Ishikawa (cell line): ENCODE data around the gene SMAD3.

Experiments
- CEBPB ChIP-seq: IDR thresholded peaks from 2 replicates; pipeline ENCODE4 v1.6.1; 2012
- CREB1 ChIP-seq: IDR thresholded peaks from 2 replicates; pipeline ENCODE4 v1.6.1; 2012; ENCODE audit warnings: low read depth
- EGR1 ChIP-seq: IDR thresholded peaks from 2 replicates; pipeline ENCODE4 v1.6.1; 2012
- EP300 ChIP-seq: IDR thresholded peaks from 2 replicates; pipeline ENCODE4 v1.6.1; 2012; ENCODE audit warnings: borderline replicate concordance
- FOXM1 ChIP-seq: IDR thresholded peaks from 2 replicates; pipeline ENCODE4 v1.6.1; 2012; ENCODE audit warnings: low read depth, borderline replicate concordance
- NFIC ChIP-seq: IDR thresholded peaks from 2 replicates; pipeline ENCODE4 v1.6.1; 2012
- RAD21 ChIP-seq: IDR thresholded peaks from 2 replicates; pipeline ENCODE4 v1.6.1; 2012; ENCODE audit warnings: low read depth
- TAF1 ChIP-seq: IDR thresholded peaks from 2 replicates; pipeline ENCODE4 v1.6.1; 2012; ENCODE audit warnings: low read depth, mild to moderate bottlenecking
- TCF12 ChIP-seq: IDR thresholded peaks from 2 replicates; pipeline ENCODE4 v1.6.1; 2012; ENCODE audit warnings: low read depth
- TEAD4 ChIP-seq: IDR thresholded peaks from 2 replicates; pipeline ENCODE4 v1.6.1; 2012
- YY1 ChIP-seq: IDR thresholded peaks from 2 replicates; pipeline ENCODE4 v1.6.1; 2012; ENCODE audit warnings: low read depth
- ZBTB7A ChIP-seq: IDR thresholded peaks from 2 replicates; pipeline ENCODE4 v1.6.1; 2012; ENCODE audit warnings: low read depth
- TF ChIP-seq, protein P1 (sequence below): IDR thresholded peaks from 2 replicates; pipeline ENCODE4 v1.6.1; 2012
- TF ChIP-seq, protein P2 (sequence below): IDR thresholded peaks from 2 replicates; pipeline ENCODE4 v1.6.1; 2012
- TF ChIP-seq, protein P3 (sequence below): IDR thresholded peaks from 2 replicates; pipeline ENCODE4 v1.6.1; 2012; ENCODE audit warnings: low read depth, mild to moderate bottlenecking

The SMAD3 gene

DNA sequence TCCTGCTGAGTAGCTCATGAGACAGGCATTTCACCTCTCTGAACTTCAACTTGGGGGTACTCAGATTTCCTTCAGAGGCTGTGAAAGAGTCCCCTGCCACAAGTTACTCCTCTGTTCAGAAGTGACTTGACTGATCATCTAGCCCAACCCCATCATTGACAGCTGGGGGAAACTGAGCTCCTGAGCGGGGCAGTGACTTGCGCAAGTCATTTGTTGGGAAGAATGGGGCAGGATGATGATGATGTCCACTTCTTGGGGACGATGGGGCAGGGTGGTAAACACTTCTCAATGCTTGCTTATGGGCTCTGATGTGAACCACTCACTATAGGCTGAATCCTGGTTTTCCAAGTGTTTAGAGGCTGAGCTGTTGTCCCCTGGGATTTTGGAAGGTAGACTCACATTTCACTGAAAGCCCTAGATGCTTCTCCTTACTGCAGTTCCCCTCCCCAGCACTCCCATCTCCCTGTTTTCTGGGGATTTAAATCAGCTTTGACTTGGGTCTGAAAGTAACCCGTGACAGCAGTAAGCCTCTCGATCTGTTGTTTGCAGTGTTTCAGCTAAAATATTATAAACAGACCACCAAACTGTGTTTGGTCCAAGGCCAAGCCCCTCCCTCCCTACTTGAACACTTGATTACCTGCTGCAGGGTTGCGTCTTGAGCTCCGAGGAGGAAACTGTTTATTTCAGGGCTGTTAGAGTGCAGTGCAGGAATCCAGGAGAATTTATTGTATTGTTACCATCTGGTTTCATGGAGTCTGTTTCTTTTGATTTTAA lies 25.1 kb downstream of the SMAD3 start:
- TF ChIP-seq TAF1: no peak
- TF ChIP-seq, protein P1, sequence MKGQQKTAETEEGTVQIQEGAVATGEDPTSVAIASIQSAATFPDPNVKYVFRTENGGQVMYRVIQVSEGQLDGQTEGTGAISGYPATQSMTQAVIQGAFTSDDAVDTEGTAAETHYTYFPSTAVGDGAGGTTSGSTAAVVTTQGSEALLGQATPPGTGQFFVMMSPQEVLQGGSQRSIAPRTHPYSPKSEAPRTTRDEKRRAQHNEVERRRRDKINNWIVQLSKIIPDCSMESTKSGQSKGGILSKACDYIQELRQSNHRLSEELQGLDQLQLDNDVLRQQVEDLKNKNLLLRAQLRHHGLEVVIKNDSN: no peak
- TF ChIP-seq TEAD4: no peak
- no peak for TF ChIP-seq NFIC
- no peak for TF ChIP-seq EGR1
- TF ChIP-seq FOXM1: no peak
- no peak for TF ChIP-seq ZBTB7A
- TF ChIP-seq YY1: no peak
- no peak for TF ChIP-seq RAD21
- TF ChIP-seq TCF12: no peak
- no peak for TF ChIP-seq CEBPB
- no peak for TF ChIP-seq CREB1
- TF ChIP-seq EP300: no peak

DNA sequence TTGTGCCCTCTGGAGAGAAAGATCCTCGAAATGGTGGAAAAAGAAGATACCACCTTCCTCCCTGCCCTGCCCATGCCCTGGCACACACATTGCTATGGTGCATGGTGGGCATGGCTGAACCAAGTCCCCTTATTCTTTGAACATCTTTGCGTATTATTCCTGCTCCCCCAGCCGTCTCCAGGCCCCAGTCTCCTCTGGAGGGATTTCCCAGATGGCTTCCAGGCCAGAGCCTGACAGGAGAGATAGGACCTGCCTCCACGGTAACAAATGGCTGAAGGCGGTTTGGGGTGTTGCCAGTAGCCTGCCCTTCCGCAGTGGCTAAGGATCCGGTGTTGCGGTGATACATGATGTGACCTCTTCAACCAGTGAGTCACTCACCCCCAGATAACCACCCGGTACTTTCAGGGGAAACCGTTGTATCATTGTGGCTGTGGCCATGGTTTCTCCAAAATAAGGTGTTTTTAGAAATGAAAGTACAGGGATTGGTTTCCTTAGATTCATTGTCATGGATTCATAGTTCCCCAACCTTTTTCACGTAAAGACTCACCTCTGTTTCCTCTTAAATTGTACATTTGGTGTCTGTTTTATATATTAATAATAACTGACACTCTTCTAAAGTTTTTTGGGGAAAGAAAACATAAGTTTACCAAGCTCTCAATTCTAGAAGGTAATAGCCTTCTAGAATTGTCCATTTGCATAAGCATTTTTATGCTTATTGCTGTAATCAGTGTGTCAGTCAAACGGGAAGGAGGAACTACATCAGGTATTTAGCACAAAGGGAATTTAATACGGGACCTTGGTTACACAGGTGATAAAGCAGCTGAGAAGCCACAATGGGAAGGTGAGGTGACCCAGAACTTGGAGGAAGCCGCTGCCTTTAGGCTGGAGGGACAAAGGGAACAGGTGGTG lies 25.9 kb downstream of the SMAD3 start:
- TF ChIP-seq TAF1 (no peak), EP300 (no peak), EGR1 (no peak), CEBPB (no peak), NFIC (no peak), CREB1 (no peak), ZBTB7A (no peak), YY1 (no peak), RAD21 (no peak), TCF12 (no peak)
- TF ChIP-seq, protein P1: no peak
- TF ChIP-seq, protein P2, sequence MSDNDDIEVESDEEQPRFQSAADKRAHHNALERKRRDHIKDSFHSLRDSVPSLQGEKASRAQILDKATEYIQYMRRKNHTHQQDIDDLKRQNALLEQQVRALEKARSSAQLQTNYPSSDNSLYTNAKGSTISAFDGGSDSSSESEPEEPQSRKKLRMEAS: no peak
- TF ChIP-seq, protein P3, sequence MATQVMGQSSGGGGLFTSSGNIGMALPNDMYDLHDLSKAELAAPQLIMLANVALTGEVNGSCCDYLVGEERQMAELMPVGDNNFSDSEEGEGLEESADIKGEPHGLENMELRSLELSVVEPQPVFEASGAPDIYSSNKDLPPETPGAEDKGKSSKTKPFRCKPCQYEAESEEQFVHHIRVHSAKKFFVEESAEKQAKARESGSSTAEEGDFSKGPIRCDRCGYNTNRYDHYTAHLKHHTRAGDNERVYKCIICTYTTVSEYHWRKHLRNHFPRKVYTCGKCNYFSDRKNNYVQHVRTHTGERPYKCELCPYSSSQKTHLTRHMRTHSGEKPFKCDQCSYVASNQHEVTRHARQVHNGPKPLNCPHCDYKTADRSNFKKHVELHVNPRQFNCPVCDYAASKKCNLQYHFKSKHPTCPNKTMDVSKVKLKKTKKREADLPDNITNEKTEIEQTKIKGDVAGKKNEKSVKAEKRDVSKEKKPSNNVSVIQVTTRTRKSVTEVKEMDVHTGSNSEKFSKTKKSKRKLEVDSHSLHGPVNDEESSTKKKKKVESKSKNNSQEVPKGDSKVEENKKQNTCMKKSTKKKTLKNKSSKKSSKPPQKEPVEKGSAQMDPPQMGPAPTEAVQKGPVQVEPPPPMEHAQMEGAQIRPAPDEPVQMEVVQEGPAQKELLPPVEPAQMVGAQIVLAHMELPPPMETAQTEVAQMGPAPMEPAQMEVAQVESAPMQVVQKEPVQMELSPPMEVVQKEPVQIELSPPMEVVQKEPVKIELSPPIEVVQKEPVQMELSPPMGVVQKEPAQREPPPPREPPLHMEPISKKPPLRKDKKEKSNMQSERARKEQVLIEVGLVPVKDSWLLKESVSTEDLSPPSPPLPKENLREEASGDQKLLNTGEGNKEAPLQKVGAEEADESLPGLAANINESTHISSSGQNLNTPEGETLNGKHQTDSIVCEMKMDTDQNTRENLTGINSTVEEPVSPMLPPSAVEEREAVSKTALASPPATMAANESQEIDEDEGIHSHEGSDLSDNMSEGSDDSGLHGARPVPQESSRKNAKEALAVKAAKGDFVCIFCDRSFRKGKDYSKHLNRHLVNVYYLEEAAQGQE: no peak

DNA sequence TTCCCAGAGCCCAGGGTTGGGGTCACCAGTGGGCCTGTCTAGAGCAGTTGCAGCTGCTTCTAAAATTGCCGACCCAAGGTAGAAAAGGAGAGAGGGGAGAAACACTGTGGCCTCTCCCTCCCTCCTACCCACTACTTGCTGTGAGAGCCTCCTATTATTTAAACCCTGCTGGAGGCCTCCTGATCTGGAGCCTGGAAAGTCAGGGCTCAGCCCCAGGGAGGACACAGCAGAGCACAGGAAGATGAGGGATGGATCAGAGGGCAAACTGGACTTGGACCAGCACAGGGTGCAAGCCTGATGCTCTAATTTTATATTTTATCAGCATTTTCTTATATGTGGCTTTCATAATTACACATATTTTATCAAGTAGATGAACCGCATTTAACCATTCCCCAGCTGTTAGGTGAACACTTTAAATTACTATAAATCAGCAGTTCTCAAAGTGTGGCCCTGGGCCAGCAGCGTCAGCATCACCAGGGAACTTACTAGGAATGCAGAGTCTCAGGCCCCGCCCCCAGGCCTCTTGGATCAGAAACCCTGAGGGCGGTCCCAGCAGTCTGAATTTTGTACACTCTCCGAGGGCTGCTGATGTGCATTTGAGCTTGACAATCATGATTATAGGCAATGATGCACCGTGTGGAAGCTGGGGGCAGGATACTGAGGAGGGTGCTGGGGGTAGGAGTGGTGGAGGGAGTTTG lies 26.7 kb downstream of the SMAD3 start:
- TF ChIP-seq NFIC (peak; percentile 54; the same call in 1 of the 2 replicates), TEAD4 (0 out of 2 replicates have a peak, but pooled peaks have one; percentile 39), EGR1 (no peak), FOXM1 (no peak)

DNA sequence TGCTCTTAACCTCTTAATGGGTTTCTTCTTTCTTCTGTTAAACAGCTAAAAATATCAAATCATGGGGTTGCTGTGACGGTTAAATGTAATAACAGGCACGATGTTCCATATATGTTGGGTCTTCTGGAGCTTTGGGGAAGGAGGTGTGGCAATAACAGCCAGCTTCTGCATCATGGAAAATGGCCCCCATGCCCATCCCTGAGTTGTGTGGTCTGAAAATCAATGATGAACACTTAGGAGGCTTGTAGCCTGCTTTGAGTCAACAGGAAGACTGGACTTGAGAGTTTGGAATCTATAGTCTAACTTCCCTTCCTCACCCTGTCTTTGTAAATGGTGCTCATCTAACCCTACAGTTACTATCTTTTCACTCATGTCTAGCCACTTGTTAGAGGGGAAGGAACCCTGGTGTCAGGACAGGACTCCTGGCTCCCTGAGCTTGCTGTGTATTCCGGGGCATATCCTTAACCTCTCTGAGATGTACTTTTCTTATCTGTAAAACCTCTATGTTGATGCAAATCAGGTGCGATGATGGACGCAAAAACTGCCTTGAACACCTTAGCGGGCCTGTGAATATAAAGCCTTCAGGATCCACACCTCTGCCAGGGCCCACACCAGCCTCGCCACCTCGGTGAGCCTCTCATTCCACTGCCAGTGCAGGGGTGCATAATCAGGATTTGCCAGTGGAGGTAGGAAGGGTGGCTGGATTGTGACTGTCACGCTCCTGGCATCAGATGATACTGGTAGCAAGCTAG lies 27.5 kb downstream of the SMAD3 start:
- TF ChIP-seq TCF12 (no peak), ZBTB7A (no peak), FOXM1 (no peak)

DNA sequence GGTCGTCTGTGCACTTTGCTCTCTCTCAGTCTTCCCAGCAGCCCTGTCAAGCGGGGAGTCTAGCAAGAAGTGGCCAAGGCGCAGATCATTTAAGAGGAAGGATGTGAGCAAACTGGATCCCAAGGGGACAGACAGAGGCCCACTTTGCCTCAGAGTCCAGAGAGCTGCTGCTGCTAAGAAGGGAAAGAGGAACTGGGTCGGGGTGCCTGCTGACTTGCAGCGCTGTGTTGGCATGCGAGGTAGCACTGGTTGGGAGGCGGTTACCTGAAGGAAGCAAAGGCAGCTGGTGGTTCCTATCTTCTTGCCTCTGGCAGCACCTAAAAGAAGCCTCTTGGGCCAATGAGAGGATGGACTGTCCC lies 28.1 kb downstream of the SMAD3 start:
- no peak for TF ChIP-seq EGR1

DNA sequence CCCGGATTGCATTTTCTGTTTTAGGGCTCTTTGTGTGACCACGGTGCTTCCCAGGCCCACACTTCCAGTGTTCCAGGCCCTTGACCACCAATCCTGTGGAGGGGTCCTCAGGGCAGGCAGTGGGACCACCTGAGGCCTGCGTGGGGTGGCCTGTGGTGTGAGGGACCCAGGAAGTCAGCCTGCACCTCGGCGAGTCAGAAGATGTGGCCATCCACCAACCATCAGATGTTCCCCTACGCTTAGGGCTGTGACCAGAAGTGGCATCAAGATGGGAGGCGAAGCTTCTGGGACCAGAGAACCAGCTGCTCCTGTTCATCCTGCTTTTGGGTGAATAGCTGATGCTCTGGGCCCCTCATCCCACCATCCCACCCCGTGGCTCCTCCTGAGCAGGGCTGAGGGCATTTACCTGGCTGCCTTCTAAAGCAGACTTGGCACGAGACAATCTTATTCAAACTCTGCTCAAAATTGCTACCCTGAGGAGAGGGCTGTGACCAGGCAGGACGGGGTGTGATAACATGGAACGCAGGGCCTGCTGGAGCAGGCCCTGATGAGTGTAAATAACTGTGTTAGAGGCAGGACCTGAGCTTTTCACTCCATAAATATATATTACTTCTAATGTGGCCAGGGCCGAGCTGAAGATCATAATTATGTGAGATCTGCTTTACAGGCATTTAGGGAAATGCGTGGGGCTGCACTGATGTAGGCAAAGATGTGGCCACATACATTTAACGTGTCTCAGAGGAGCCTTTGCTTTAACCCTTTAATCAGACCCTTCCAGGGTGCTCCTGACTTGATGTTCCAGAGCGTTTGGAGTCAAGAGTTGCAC lies 28.8 kb downstream of the SMAD3 start:
- TF ChIP-seq NFIC (no peak), FOXM1 (no peak), ZBTB7A (no peak), EP300 (no peak), CREB1 (no peak)

DNA sequence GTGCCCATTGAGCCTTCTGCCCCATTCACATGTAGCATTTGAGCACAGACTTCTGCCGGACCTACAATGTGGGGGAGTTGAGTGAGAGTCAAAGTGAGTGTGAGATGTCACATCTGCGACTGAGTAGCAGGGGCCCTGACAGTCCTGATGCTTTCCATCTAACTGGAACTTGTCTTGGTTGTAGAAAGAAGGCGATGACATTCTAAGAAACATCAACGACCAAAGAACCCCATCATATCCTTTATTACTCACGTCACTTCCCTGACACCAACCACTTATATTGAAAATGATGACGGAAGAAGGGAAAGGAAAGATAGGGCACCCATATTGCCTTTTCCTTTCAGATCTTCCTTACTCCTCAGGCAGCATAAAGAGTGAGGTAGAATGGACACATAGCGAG lies 30.5 kb downstream of the SMAD3 start:
- no peak for TF ChIP-seq RAD21
- TF ChIP-seq TAF1: no peak
- no peak for TF ChIP-seq CREB1
- TF ChIP-seq FOXM1: no peak
- no peak for TF ChIP-seq EP300
- TF ChIP-seq TEAD4: no peak
- TF ChIP-seq TCF12: no peak
